GM11168 (cell line): ENCODE results near the gene P2RX6.

Source experiments
- in situ Hi-C: fragments of 300-500 bp; cut with MboI; formaldehyde crosslinking; loops from one replicate; pipeline ENCODE4 v1.12.0; 2022; ENCODE audit warnings: low sequenced_read_pairs; ENCODE audit not compliant: unreplicated experiment

Gene P2RX6

GRCh38 chr22:21010426-21011113 is 4.4 kb upstream of the P2RX6 start:
- in situ Hi-C loops: no loop called here

- in situ Hi-C loops: no loop called here
Observed at GRCh38 chr22:21012446-21013407, 2.2 kb upstream of the P2RX6 start.

GRCh38 chr22:21013657-21014201 is 1.2 kb upstream of the P2RX6 start:
- in situ Hi-C loops: no loop called here

- in situ Hi-C loops: no loop called here
Observed at GRCh38 chr22:21014202-21014725, 701 bp upstream of the P2RX6 start.

GRCh38 chr22:21015466-21016006 is 571 bp downstream of the P2RX6 start:
- in situ Hi-C loops: no loop called here

GRCh38 chr22:21016644-21017420 is 1.9 kb downstream of the P2RX6 start:
- in situ Hi-C loops: no loop called here

- in situ Hi-C loops: no loop called here
Observed at GRCh38 chr22:21018314-21018713, 3.3 kb downstream of the P2RX6 start.

- in situ Hi-C loops: no loop called here
Observed at GRCh38 chr22:21020802-21021429, 6.0 kb downstream of the P2RX6 start.

- in situ Hi-C loops: no loop called here
Observed at GRCh38 chr22:21022507-21022906, 7.5 kb downstream of the P2RX6 start.

- in situ Hi-C loops: no loop called here
Observed at GRCh38 chr22:21022955-21023614, 8.1 kb downstream of the P2RX6 start.

- in situ Hi-C loops: no loop called here
Observed at GRCh38 chr22:21025266-21025665, 10.3 kb downstream of the P2RX6 start.

GRCh38 chr22:21025763-21026755 is 11.1 kb downstream of the P2RX6 start:
- in situ Hi-C loops: no loop called here

GRCh38 chr22:21026783-21027692 is 12.1 kb downstream of the P2RX6 start:
- in situ Hi-C loops: no loop called here

GRCh38 chr22:21028277-21029251 is 13.6 kb downstream of the P2RX6 start:
- in situ Hi-C loops: no loop called here

- in situ Hi-C loops: no loop called here
Observed at GRCh38 chr22:21029486-21030025, 14.6 kb downstream of the P2RX6 start.
